ENCODE measurements around the gene RNF112.

DNA sequence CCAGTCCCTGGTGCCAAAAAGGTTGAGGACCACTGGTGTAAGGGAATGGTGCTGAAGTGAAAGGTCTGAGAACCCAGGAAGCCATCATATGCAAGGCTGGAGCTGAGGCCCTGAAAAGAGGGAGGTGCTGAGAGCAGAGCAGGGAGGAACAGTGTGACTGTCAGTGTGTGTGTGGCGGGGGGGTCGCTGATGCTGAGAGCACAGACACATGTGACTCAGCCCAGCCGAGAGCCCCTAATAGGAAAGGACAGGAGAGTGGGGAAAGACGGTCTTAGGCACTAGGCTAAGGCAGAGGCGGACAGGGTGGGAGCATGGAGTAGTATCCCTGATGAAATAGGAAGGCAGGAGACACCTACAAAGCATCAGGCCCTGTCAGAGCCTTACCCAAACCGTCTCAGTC, 49.7 kb upstream of the RNF112 start:
- TF ChIP-seq ZNF232 (CRISPR knock-in tag; IDR thresholded peaks at IDR 0.05) (no peak), CTCF (IDR thresholded peaks at IDR 0.05) (no peak), CREM (CRISPR knock-in tag; IDR thresholded peaks at IDR 0.05) (no peak)
